HCT116 (cell line): ENCODE measurements around the gene CBLC. TPM values are rescaled to one million over a fixed set of nuclear protein-coding genes. Genes with fewer than 3 reads are reported as not detected.

Experiments
- ATAC-seq: fragments of 200-7000 bp; cut with Tn5 transposase; 2 replicates; pipeline ENCODE4 v1.9.1; 2020; ENCODE audit warnings: mild to moderate bottlenecking, moderate library complexity
- BruUV-seq: library from RNA; stranded (reverse); fragments of 400-500 nt; replicated peaks from 2 replicates; lab custom pipeline; 2021; lab: Mats Ljungman, UMichigan
- CTCF ChIA-PET: fragments of 300-600 bp; sonication (Branson Sonifier 250); formaldehyde crosslinking; loops from one replicate; lab custom pipeline; 2021; ENCODE audit warnings: antibody characterized with exemption; lab: Charles Lee
- POLR2A ChIA-PET: fragments of 300-600, 350-600 bp; sonication (Branson Sonifier 250); formaldehyde crosslinking; loops from one replicate; lab custom pipeline; 2021; ENCODE audit warnings: antibody characterized with exemption; lab: Charles Lee
- RAD21 ChIA-PET, 2 experiments: fragments of 300-600 bp; sonication (Branson Sonifier 250); formaldehyde crosslinking; loops; one replicate each; lab custom pipeline; 2023; ENCODE audit warnings: low total read pairs in 2 of 2; ENCODE audit not compliant: uncharacterized antibody in 2 of 2, unreplicated experiment in 2 of 2, low non-redundant PET in 1 of 2; lab: Charles Lee
- DNase-seq: peaks from one replicate; pipeline ENCODE4 v3.0.0-alpha.2; 2010; ENCODE audit warnings: low read depth, low spot score
- H2AFZ ChIP-seq: fragments of 200-600 bp; shearing (Covaris generic), sonication (generic); 2 replicates; pipeline ENCODE4 v1.6.1; 2017; ENCODE audit warnings: low read depth, mixed run types, mixed read lengths, antibody characterized with exemption, low read length; ENCODE audit not compliant: poor library complexity, severe bottlenecking
- H3K27ac ChIP-seq: 2 replicates; pipeline ENCODE4 v1.5.1; 2012; ENCODE audit warnings: low read depth, low read length
- H3K27me3 ChIP-seq: fragments of 200-600 bp; sonication (generic); 2 replicates; pipeline ENCODE4 v1.6.1; 2016; ENCODE audit warnings: mixed run types, low read length, mixed read lengths; ENCODE audit not compliant: insufficient read depth
- H3K36me3 ChIP-seq, 2 experiments: fragments of 200-500 bp in 1 of 2; fragments of 200-600 bp in 1 of 2; sonication (Bioruptor generic) in 1 of 2; sonication (generic) in 1 of 2; 2 replicates each; pipeline versions ENCODE4 v1.5.1 to v1.6.1; 2014 to 2016; ENCODE audit warnings: low read length in 2 of 2, inconsistent platforms in 1 of 2, mixed read lengths in 1 of 2, mixed run types in 1 of 2; ENCODE audit not compliant: insufficient read depth in 2 of 2, control insufficient read depth in 1 of 2
- H3K4me1 ChIP-seq, 2 experiments: fragments of 200-600 bp in 1 of 2; sonication (generic) in 1 of 2; 2 replicates each; pipeline versions ENCODE4 v1.5.1 to v1.6.1; 2012 to 2017; ENCODE audit warnings: low read length in 2 of 2, inconsistent platforms in 1 of 2, mild to moderate bottlenecking in 1 of 2, mixed read lengths in 1 of 2, mixed run types in 1 of 2, moderate library complexity in 1 of 2; ENCODE audit not compliant: insufficient read depth in 2 of 2, control insufficient read depth in 1 of 2
- H3K4me2 ChIP-seq: fragments of 200-600 bp; sonication (generic); 2 replicates; pipeline ENCODE4 v1.6.1; 2017; ENCODE audit warnings: mixed run types, low read length, mixed read lengths
- H3K4me3 ChIP-seq, 2 experiments: fragments of 200-600 bp in 1 of 2; sonication (generic) in 1 of 2; replicated peaks in 1 of 2; 2 replicates each; pipeline ENCODE4 v1.5.1; 2011 to 2016; ENCODE audit warnings: low read length in 2 of 2, control low read depth in 1 of 2, low read depth in 1 of 2, mild to moderate bottlenecking in 1 of 2, mixed read lengths in 1 of 2, mixed run types in 1 of 2
- H3K79me2 ChIP-seq: fragments of 200-600 bp; sonication (generic); 2 replicates; pipeline ENCODE4 v1.6.1; 2017; ENCODE audit warnings: mild to moderate bottlenecking, mixed run types, low read length, moderate library complexity, mixed read lengths; ENCODE audit not compliant: insufficient read depth
- H3K9ac ChIP-seq: fragments of 200-600 bp; sonication (generic); 2 replicates; pipeline ENCODE4 v1.6.1; 2016; ENCODE audit warnings: low read length, mixed read lengths
- H3K9me2 ChIP-seq: fragments of 200-600 bp; sonication (generic), shearing (Covaris generic); 2 replicates; pipeline ENCODE4 v1.6.1; 2017; ENCODE audit warnings: mixed run types, mild to moderate bottlenecking, moderate library complexity; ENCODE audit not compliant: insufficient read depth
- H3K9me3 ChIP-seq, 2 experiments: fragments of 200-500 bp in 1 of 2; fragments of 200-600 bp in 1 of 2; sonication (Bioruptor generic) in 1 of 2; sonication (generic) in 1 of 2; 2 replicates each; pipeline ENCODE4 v1.6.1; 2014 to 2017; ENCODE audit warnings: low read length in 2 of 2, mixed read lengths in 2 of 2, inconsistent platforms in 1 of 2, low read depth in 1 of 2, mild to moderate bottlenecking in 1 of 2, mixed run types in 1 of 2, moderate library complexity in 1 of 2; ENCODE audit not compliant: control insufficient read depth in 1 of 2, insufficient read depth in 1 of 2
- H4K20me1 ChIP-seq: fragments of 200-600 bp; sonication (generic), shearing (Covaris generic); 2 replicates; pipeline ENCODE4 v1.6.1; 2017; ENCODE audit warnings: mixed run types, mild to moderate bottlenecking, moderate library complexity; ENCODE audit not compliant: insufficient read depth
- ATF3 ChIP-seq: IDR thresholded peaks from 2 replicates; pipeline ENCODE4 v1.6.1; 2012
- CBX3 ChIP-seq: IDR thresholded peaks from 2 replicates; pipeline ENCODE4 v1.6.1; 2012; ENCODE audit warnings: low read depth
- CEBPB ChIP-seq: IDR thresholded peaks from 2 replicates; pipeline ENCODE4 v1.6.1; 2012; ENCODE audit warnings: low read depth
- CTCF ChIP-seq, 3 experiments: fragments of 200-600 bp in 1 of 3; sonication (generic) in 1 of 3; IDR thresholded peaks in 2 of 3; conservative IDR thresholded peaks in 1 of 3; 2 replicates each; pipeline ENCODE4 v1.5.1; 2012 to 2017; ENCODE audit warnings: low read depth in 2 of 3, low read length in 2 of 3, antibody characterized with exemption in 1 of 3, borderline replicate concordance in 1 of 3, control low read depth in 1 of 3, mild to moderate bottlenecking in 1 of 3, mixed read lengths in 1 of 3, mixed run types in 1 of 3, moderate library complexity in 1 of 3; ENCODE audit not compliant: insufficient read depth in 1 of 3
- EGR1 ChIP-seq: IDR thresholded peaks from 2 replicates; pipeline ENCODE4 v1.6.1; 2012; ENCODE audit warnings: low read depth
- EZH2 ChIP-seq: fragments of 200-600 bp; sonication (generic); IDR thresholded peaks from 2 replicates; pipeline ENCODE4 v1.6.1; 2017; ENCODE audit warnings: antibody characterized with exemption, mixed run types
- FOSL1 ChIP-seq: IDR thresholded peaks from 2 replicates; pipeline ENCODE4 v1.6.1; 2012; ENCODE audit warnings: low read depth
- JUND ChIP-seq: IDR thresholded peaks from 2 replicates; pipeline ENCODE4 v1.6.1; 2012
- POLR2A ChIP-seq: IDR thresholded peaks from 2 replicates; pipeline ENCODE4 v1.7.0; 2011; ENCODE audit warnings: borderline replicate concordance; ENCODE audit not compliant: insufficient read depth, insufficient read length; ENCODE audit errors: extremely low read depth
- POLR2AphosphoS5 ChIP-seq: IDR thresholded peaks from 2 replicates; pipeline ENCODE4 v1.6.1; 2011; ENCODE audit warnings: mild to moderate bottlenecking, low read depth, low read length, moderate library complexity
- RAD21 ChIP-seq: IDR thresholded peaks from 2 replicates; pipeline ENCODE4 v1.6.1; 2012; ENCODE audit warnings: low read depth, mild to moderate bottlenecking
- SP1 ChIP-seq: IDR thresholded peaks from 2 replicates; pipeline ENCODE4 v1.6.1; 2012; ENCODE audit warnings: low read depth
- TCF7L2 ChIP-seq: IDR thresholded peaks from 2 replicates; pipeline ENCODE4 v1.7.0; 2011; ENCODE audit warnings: borderline replicate concordance, inconsistent platforms; ENCODE audit not compliant: insufficient read depth, insufficient read length; ENCODE audit errors: extremely low read depth
- YY1 ChIP-seq: IDR thresholded peaks from 2 replicates; pipeline ENCODE4 v1.6.1; 2011; ENCODE audit warnings: low read length, low read depth, moderate library complexity, mild to moderate bottlenecking; ENCODE audit not compliant: insufficient replicate concordance; ENCODE audit errors: extremely low read depth
- intact Hi-C: fragments of 100-400 bp; cut with micrococcal nuclease; formaldehyde crosslinking; loops from 2 replicates; pipeline ENCODE4 v1.10.0; 2022
- total RNA-seq: library from RNA; stranded (reverse); gene quantifications from one replicate; pipeline ENCODE4 v1.2.1, GENCODE V29; 2021; ENCODE audit not compliant: unreplicated experiment

The CBLC gene
- total RNA-seq, 1 experiment from 2014 or later, result 54.3 TPM

GRCh38 chr19:44777715-44778347 is at the start of gene CBLC (continued):
- TF ChIP-seq SP1, result no peak; the same call in none of the 2 replicates
- TF ChIP-seq EGR1, result 0 out of 2 replicates have a peak, but pooled peaks have one; percentile 45
- TF ChIP-seq RAD21, result no peak
- TF ChIP-seq EZH2, result no peak
- no peak for TF ChIP-seq JUND
- peak; percentile 73; the same call in 1 of the 2 replicates for TF ChIP-seq CBX3
- peak; percentile 49 for TF ChIP-seq POLR2A
- no peak for TF ChIP-seq CEBPB

GRCh38 chr19:44728178-44728577 is 49.5 kb upstream of the CBLC start:
- ATAC-seq (no peak), DNase-seq (no peak)
- no TSS peak for BruUV-seq
- RAD21 ChIA-PET, result interaction anchor here in 1 of 2 experiments (0.9 kb wide), 1 partner anchor 42 kb away, joined by 3 read pairs; no protein-coding TSS in a partner anchor
- no peaks in the 10 kb centered on the region for H3K27me3 ChIP-seq
- intact Hi-C loops, result no loop called here
- no peak overlapping the region for H3K4me3 ChIP-seq
- TF ChIP-seq FOSL1 (no peak), POLR2A (no peak), YY1 (no peak), CEBPB (no peak), RAD21 (no peak), CTCF (IDR thresholded peaks at IDR 0.05 in 2 of 3, conservative IDR thresholded peaks at IDR 0.05 in 1 of 3; ENCODE audit: borderline replicate concordance in 1 of 3, insufficient read depth in 1 of 3, low read depth in 2 of 3, low read length in 2 of 3) (no peak), POLR2AphosphoS5 (no peak), CBX3 (no peak), ATF3 (no peak), TCF7L2 (no peak), JUND (no peak)
- no peak overlapping the region for H3K4me2 ChIP-seq
- H2AFZ ChIP-seq, result no peak overlapping the region
- no peak overlapping the region for H3K27ac ChIP-seq
- CTCF ChIA-PET, result interaction anchor here (1.9 kb wide), 1 partner anchor 43 kb away, joined by 5 read pairs; no protein-coding TSS in a partner anchor
- peaks cover 22 to 31% of the 10 kb centered on the region in 2 experiments for H3K4me1 ChIP-seq
- H4K20me1 ChIP-seq, result no peaks in the 10 kb centered on the region
- no peaks in the 10 kb centered on the region for H3K79me2 ChIP-seq
- H3K36me3 ChIP-seq, result no peaks in the 10 kb centered on the region
- H3K9me2 ChIP-seq, result no peaks in the 10 kb centered on the region
- H3K9me3 ChIP-seq, result no peaks in the 10 kb centered on the region
- POLR2A ChIA-PET, result interaction anchor here (0.7 to 1.3 kb wide), 2 partner anchors 49 to 162 kb away, joined by 3 read pairs; no protein-coding TSS in a partner anchor
- H3K9ac ChIP-seq, result no peak overlapping the region
